Kidney glomerular epithelial cell (primary cell): Measurements from ENCODE around the gene GDAP2.
A peak's percentile ranks its signal among the peaks of the same experiment; 100 is the strongest.

Experiments
- DNase-seq: peaks from one replicate; lab custom pipeline; 2025; lab: John Stamatoyannopoulos, UW

GDAP2 gene

GRCh38 chr1:117841117-117841650, 88.2 kb downstream of the GDAP2 start:
- no peak for DNase-seq

- DNase-seq, result no peak
Measured at GRCh38 chr1:117838911-117839310, 90.5 kb downstream of the GDAP2 start.

GRCh38 chr1:117836069-117836468, 93.4 kb downstream of the GDAP2 start:
- no peak for DNase-seq

DNA sequence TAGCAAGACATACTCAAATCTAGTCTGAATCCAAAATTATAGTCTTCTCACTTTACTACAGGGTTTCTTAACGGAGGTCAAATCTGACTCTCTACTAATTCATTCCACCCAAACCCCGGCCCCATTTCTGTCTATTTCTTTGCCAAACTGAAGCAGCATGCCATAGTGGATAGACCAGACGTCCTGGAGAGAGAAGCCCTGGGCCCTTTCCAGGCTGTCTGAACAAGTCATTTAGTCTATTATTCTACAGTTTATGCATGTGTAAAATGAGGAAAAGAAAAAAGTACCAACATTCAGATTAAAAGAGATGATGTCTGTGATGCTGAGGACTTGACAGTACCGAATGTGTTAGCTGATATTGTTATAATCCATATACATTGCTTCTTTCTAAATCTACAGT, 95.0 kb downstream of the GDAP2 start:
- DNase-seq, result no peak

- no peak for DNase-seq
Measured at GRCh38 chr1:117832453-117832852, 97.0 kb downstream of the GDAP2 start.

DNA sequence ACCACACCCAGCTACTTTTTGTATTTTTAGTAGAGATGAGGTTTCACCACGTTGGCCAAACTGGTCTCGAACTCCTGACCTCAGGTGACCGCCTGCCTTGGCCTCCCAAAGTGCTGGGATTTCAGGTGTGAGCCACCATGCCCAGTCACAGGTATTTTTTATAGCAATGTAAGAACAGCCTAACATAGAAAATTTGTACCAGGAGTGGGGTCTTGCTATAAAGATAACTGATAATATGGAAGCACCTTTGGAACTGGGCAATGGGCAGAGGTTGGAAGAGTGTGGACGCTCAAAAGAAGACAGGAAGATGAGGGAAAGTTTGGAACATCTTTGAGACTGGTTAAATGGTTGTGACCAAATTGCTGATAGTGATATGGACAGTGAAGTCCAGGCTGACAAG, 99.2 kb downstream of the GDAP2 start:
- no peak for DNase-seq

- DNase-seq, result no peak
Measured at GRCh38 chr1:117828201-117828600, 101.2 kb downstream of the GDAP2 start.

GRCh38 chr1:117826540-117827078, 102.8 kb downstream of the GDAP2 start:
- peak; percentile 73 for DNase-seq

- DNase-seq, result no peak
Measured at GRCh38 chr1:117826119-117826518, 103.3 kb downstream of the GDAP2 start.

- DNase-seq, result no peak
Measured at GRCh38 chr1:117825414-117825813, 104.0 kb downstream of the GDAP2 start.

DNA sequence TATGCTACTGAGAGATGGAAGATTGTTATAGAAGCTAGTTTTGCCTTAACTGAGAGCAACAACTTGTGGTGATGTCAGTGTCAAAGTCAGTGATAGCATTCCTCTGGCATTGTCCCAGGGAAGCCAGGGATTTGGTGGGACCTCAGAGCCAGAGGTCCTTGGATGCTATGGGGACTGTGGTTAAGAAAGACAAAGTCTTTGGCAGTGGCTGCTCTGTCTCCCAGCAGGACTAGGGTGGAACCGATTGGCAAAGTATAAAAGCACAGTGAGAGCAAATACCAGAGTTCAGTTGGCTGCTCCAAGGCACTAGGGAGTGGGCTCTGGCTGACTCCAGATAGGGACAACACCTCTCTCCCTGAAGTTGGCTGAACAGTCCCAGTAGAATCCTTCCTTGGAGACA, 104.8 kb downstream of the GDAP2 start:
- no peak for DNase-seq

DNA sequence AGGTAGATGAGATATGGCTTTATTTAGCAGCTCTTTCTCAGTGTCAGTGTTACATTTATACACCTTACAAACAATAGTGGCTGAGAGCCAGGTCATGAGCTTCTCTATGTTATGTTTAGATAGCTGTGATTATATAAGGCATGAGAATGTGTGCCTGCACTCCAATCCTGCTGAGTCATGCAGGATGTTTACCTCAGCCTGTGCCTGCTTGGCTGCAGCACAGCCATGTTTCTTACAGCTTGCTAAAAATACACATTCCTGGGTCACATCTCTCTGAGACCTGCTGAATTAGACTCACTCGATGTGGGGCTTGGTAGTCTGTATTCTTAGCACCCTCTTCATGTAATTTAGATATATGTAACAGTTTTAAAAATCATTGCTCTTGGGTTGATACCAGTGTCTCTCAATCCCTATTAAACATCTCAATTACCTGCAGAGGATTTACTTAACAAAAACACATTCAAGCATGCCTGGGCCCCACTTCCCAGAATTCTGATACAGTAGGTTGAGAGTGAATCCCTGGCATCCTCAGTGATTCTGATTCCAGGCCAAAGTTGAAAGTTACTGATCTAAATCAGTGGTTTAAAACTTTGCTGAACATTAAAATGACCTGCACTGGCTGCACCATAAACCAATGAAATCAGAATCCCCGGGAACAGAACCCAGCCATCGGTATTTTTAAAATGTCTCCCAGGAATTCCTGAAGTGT, 107.5 kb downstream of the GDAP2 start:
- DNase-seq, result peak; percentile 82

DNA sequence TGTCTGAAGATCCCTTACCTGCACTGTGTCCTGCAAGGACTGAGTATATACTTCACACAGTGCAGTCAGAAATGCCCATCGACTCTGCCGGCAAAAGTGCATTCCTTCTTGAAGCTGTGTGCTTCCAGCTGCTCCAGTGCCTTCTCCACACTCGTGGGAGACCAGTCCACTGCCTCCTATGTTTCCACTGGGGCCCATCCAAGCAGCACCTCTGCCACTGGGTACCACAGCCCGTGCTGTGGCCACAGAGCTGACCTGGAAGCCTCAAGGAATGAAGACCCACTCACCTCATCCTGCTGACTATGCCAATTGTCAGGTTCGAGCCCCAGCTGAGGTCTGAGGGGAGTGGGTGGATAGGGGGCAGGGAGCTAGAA, 108.1 kb downstream of the GDAP2 start:
- DNase-seq, result no peak

DNA sequence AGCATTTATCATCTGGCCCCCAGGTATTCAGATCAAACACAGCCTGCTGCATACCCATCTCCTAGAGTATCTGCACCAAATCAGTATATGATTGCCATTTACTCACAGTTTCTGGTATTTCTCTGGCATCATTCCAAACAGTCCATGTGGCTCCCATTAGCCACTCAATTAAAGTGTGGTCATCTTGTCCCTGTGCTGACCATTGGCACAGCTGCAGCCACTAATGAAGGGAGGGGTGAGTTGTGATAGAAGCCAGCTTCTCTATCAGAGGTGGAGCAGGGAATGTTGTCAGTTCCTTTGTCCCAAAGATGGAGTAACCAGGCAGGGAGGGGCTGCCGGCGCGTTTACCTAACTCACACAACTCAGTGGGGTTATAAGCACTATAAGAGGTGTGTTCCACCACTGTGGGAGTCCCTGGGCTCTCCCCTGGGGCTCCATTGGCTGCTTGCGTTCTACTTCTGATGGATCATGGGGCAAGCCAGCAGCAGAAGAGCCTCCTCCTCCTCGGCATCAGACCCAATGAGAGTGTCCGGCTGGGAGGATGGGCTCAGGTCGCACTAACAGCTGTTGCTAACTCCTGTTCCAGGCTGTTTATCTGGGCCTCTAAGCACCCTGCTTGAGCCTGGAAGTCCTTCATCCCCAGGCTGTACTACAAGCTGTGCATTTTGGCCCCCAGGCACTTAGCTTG, 108.6 kb downstream of the GDAP2 start:
- DNase-seq, result no peak

- DNase-seq, result no peak
Measured at GRCh38 chr1:117820096-117820495, 109.3 kb downstream of the GDAP2 start.

DNA sequence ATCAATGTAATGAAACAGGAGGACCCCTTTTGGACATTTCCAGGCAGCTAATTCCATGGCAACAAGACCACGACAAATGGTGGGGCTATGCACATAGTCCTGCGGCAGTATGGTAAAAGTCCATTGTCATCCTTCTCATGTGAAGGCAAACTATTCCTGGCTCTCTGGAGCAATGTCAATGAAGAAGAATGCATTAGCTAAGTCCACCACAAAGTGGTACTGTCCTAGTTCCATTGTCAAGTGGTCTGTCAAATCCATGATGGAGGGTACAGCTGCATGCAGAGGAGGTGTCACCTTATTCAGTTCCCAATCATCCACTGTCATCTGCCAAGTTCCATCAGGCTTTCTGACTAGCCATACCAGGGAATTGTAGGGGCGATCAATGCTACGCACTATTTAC, 110.1 kb downstream of the GDAP2 start:
- no peak for DNase-seq

- no peak for DNase-seq
Measured at GRCh38 chr1:117818456-117818855, 111.0 kb downstream of the GDAP2 start.

GRCh38 chr1:117817629-117818028, 111.8 kb downstream of the GDAP2 start:
- DNase-seq, result no peak

GRCh38 chr1:117815926-117816325, 113.5 kb downstream of the GDAP2 start:
- no peak for DNase-seq

GRCh38 chr1:117814856-117815797, 114.3 kb downstream of the GDAP2 start:
- DNase-seq, result peak; percentile 32
